H9 (cell line): ENCODE measurements around the gene CD80. TPM values are rescaled to one million over a fixed set of nuclear protein-coding genes. Genes with fewer than 3 reads are reported as not detected.

Source experiments
- DNase-seq: peaks from one replicate; pipeline ENCODE4 v3.0.0-alpha.2; 2017
- H2AFZ ChIP-seq: one replicate; pipeline ENCODE4 v1.6.1; 2013; ENCODE audit warnings: mild to moderate bottlenecking, low read length, control low read depth, moderate library complexity
- H2AK5ac ChIP-seq: 2 replicates; pipeline ENCODE4 v1.6.1; 2013; ENCODE audit warnings: low read length, control low read depth, mixed read lengths; ENCODE audit not compliant: insufficient read length
- H2BK120ac ChIP-seq: one replicate; pipeline ENCODE4 v1.6.1; 2013; ENCODE audit warnings: low read depth, mild to moderate bottlenecking, low read length, control low read depth, inconsistent platforms; ENCODE audit not compliant: poor library complexity, severe bottlenecking
- H2BK12ac ChIP-seq: 2 replicates; pipeline ENCODE4 v1.6.1; 2013; ENCODE audit warnings: low read length, control low read depth, mixed read lengths, low read depth; ENCODE audit not compliant: insufficient read length
- H2BK15ac ChIP-seq: 2 replicates; pipeline ENCODE4 v1.6.1; 2013; ENCODE audit warnings: low read depth, low read length, control low read depth
- H2BK20ac ChIP-seq: one replicate; pipeline ENCODE4 v1.6.1; 2013; ENCODE audit warnings: low read depth, mild to moderate bottlenecking, low read length, control low read depth, inconsistent platforms; ENCODE audit not compliant: poor library complexity, severe bottlenecking
- H2BK5ac ChIP-seq: 2 replicates; pipeline ENCODE4 v1.6.1; 2013; ENCODE audit warnings: low read length, control low read depth, mixed read lengths; ENCODE audit not compliant: insufficient read length
- H3K14ac ChIP-seq: 2 replicates; pipeline ENCODE4 v1.6.1; 2013; ENCODE audit warnings: low read length, control low read depth; ENCODE audit not compliant: insufficient read depth
- H3K18ac ChIP-seq: 2 replicates; pipeline ENCODE4 v1.6.1; 2013; ENCODE audit warnings: low read depth, mild to moderate bottlenecking, mixed read lengths, low read length, control low read depth; ENCODE audit not compliant: insufficient read length
- H3K23ac ChIP-seq: 2 replicates; pipeline ENCODE4 v1.6.1; 2013; ENCODE audit warnings: low read length, control low read depth, mixed read lengths, low read depth; ENCODE audit not compliant: insufficient read length
- H3K23me2 ChIP-seq: 2 replicates; pipeline ENCODE4 v1.6.1; 2013; ENCODE audit warnings: low read depth, mild to moderate bottlenecking, mixed read lengths, low read length, control low read depth; ENCODE audit not compliant: insufficient read length, poor library complexity, severe bottlenecking
- H3K27ac ChIP-seq: 2 replicates; pipeline ENCODE4 v1.5.1; 2013; ENCODE audit warnings: low read length, control low read depth, mixed read lengths, low read depth; ENCODE audit not compliant: insufficient read length
- H3K27me3 ChIP-seq: 2 replicates; pipeline ENCODE4 v1.6.1; 2013; ENCODE audit warnings: low read length, control low read depth, inconsistent platforms; ENCODE audit not compliant: insufficient read depth
- H3K4ac ChIP-seq: 2 replicates; pipeline ENCODE4 v1.6.1; 2013; ENCODE audit warnings: low read depth, mild to moderate bottlenecking, control low read depth, inconsistent platforms, low read length, moderate library complexity
- H3K4me1 ChIP-seq: 2 replicates; pipeline ENCODE4 v1.6.1; 2013; ENCODE audit warnings: low read length, control low read depth, inconsistent platforms; ENCODE audit not compliant: insufficient read depth
- H3K4me2 ChIP-seq: 2 replicates; pipeline ENCODE4 v1.6.1; 2013; ENCODE audit warnings: low read length, control low read depth, mixed read lengths; ENCODE audit not compliant: insufficient read length, insufficient read depth
- H3K56ac ChIP-seq: 2 replicates; pipeline ENCODE4 v1.6.1; 2013; ENCODE audit warnings: low read depth, mild to moderate bottlenecking, mixed read lengths, low read length, control low read depth; ENCODE audit not compliant: insufficient read length
- H3K79me1 ChIP-seq: 2 replicates; pipeline ENCODE4 v1.6.1; 2013; ENCODE audit warnings: low read depth, mild to moderate bottlenecking, moderate library complexity, low read length, control low read depth, inconsistent platforms; ENCODE audit not compliant: insufficient read depth, poor library complexity, severe bottlenecking
- H3K79me2 ChIP-seq: 2 replicates; pipeline ENCODE4 v1.6.1; 2013; ENCODE audit warnings: low read length, control low read depth, inconsistent platforms; ENCODE audit not compliant: insufficient read depth
- H3K9ac ChIP-seq: 2 replicates; pipeline ENCODE4 v1.6.1; 2013; ENCODE audit warnings: low read length, control low read depth, mixed read lengths; ENCODE audit not compliant: insufficient read length; ENCODE audit errors: extremely low read depth
- H3K9me3 ChIP-seq: one replicate; pipeline ENCODE4 v1.6.1; 2013; ENCODE audit warnings: low read depth, low read length, inconsistent platforms; ENCODE audit not compliant: control insufficient read depth
- H3T11ph ChIP-seq: one replicate; pipeline ENCODE4 v1.6.1; 2013; ENCODE audit warnings: mild to moderate bottlenecking, low read length, control low read depth, inconsistent platforms
- H4K20me1 ChIP-seq: one replicate; pipeline ENCODE4 v1.6.1; 2013; ENCODE audit not compliant: control insufficient read depth, insufficient read length, insufficient read depth
- H4K5ac ChIP-seq: 2 replicates; pipeline ENCODE4 v1.6.1; 2013; ENCODE audit warnings: low read depth, mild to moderate bottlenecking, mixed read lengths, low read length, control low read depth; ENCODE audit not compliant: insufficient read length
- H4K8ac ChIP-seq: replicated peaks from 2 replicates; pipeline ENCODE4 v1.6.1; 2013; ENCODE audit warnings: low read length, control low read depth, mixed read lengths, low read depth; ENCODE audit not compliant: insufficient read length
- H4K91ac ChIP-seq: 2 replicates; pipeline ENCODE4 v1.6.1; 2013; ENCODE audit warnings: low read depth, mild to moderate bottlenecking, moderate library complexity, mixed read lengths, low read length, control low read depth; ENCODE audit not compliant: insufficient read length
- H3K27ac Mint-ChIP-seq, 3 experiments: 2 replicates in 2 of 3; 3 replicates in 1 of 3; pipeline ENCODE4 v1.8.0; 2020 to 2021; ENCODE audit warnings: mixed read lengths in 3 of 3, mild to moderate bottlenecking in 1 of 3, moderate library complexity in 1 of 3
- H3K27me3 Mint-ChIP-seq: 2 replicates; pipeline ENCODE4 v1.8.0; 2021; ENCODE audit warnings: low read depth, mild to moderate bottlenecking, moderate library complexity, mixed read lengths
- H3K36me3 Mint-ChIP-seq, 3 experiments: 2 replicates in 2 of 3; 3 replicates in 1 of 3; pipeline ENCODE4 v1.8.0; 2020 to 2021; ENCODE audit warnings: low read depth in 3 of 3, mixed read lengths in 3 of 3; ENCODE audit not compliant: insufficient read depth in 1 of 3
- H3K4me1 Mint-ChIP-seq, 2 experiments: 2 replicates each; pipeline ENCODE4 v1.8.0; 2020; ENCODE audit warnings: mixed read lengths in 2 of 2
- H3K4me3 Mint-ChIP-seq, 2 experiments: 2 replicates in 1 of 2; 3 replicates in 1 of 2; pipeline ENCODE4 v1.8.0; 2020 to 2021; ENCODE audit warnings: mild to moderate bottlenecking in 2 of 2, mixed read lengths in 2 of 2, moderate library complexity in 1 of 2
- H3K9me3 Mint-ChIP-seq, 2 experiments: 2 replicates in 1 of 2; 3 replicates in 1 of 2; pipeline ENCODE4 v1.8.0; 2020; ENCODE audit warnings: mild to moderate bottlenecking in 2 of 2, mixed read lengths in 2 of 2, moderate library complexity in 1 of 2
- WGBS: extraction: QIAGEN DNeasy Blood & Tissue Kit; methylation state at CpG from one replicate; pipeline ENCODE4 v1.1.7; 2013; ENCODE audit warnings: missing lambda C conversion rate, low lambda C conversion rate, mixed read lengths; ENCODE audit not compliant: insufficient read length; ENCODE audit errors: extremely low coverage; 5-methylcytosine and 5-hydroxymethylcytosine counted together
- total RNA-seq: library from RNA; stranded (reverse); gene quantifications from 2 replicates; pipeline ENCODE4 v1.2.1, GENCODE V29; 2021
- TF ChIP-seq, protein P1 (sequence below): fragments of 200-600 bp; sonication (generic); conservative IDR thresholded peaks from 3 replicates; pipeline ENCODE4 v1.8.0; 2021; ENCODE audit warnings: antibody characterized with exemption, mild to moderate bottlenecking

Gene CD80
- total RNA-seq, 1 experiment from 2014 or later, result not detected

DNA sequence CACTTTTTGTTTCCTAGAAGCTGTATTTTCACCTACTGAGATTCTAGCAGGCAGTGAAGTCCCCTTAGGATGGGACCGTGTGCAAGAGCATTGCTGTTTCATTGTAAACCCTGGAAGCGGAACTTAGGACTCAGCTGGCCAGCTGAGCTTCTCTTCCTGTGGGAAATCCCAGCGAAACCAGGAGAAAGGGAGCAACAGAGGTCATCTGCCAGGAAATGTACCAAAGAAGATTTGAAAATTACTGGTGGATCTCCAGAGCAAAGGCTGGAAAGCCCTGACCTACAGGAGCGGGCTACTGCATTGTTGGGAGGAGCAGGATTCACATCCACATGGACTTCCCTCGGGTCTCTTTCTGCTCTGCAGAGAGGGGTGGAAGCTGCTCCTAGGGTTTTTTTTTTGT, 12.3 kb upstream of the CD80 start:
- Histone ChIP-seq H3K9me3 (no peaks in the 10 kb centered on the region), H3K27me3 (no peaks in the 10 kb centered on the region), H2BK15ac (no peak overlapping the region), H2BK5ac (no peak overlapping the region), H3K4me2 (no peak overlapping the region), H2BK120ac (no peak overlapping the region), H3K4me1 (no peaks in the 10 kb centered on the region), H3K23me2 (no peaks in the 10 kb centered on the region), H3K18ac (no peak overlapping the region), H3K56ac (no peak overlapping the region), H2AK5ac (no peak overlapping the region), H2BK20ac (no peak overlapping the region), H4K20me1 (no peaks in the 10 kb centered on the region), H3K14ac (no peak overlapping the region), H4K8ac (no peak overlapping the region), H4K5ac (no peak overlapping the region), H4K91ac (no peak overlapping the region), H2AFZ (no peak overlapping the region), H3K9ac (no peak overlapping the region), H3K23ac (no peak overlapping the region), H2BK12ac (no peak overlapping the region), H3K79me2 (no peaks in the 10 kb centered on the region), H3K4ac (no peak overlapping the region), H3K27ac (no peak overlapping the region), H3K79me1 (no peaks in the 10 kb centered on the region), H3T11ph (no peak overlapping the region)
- no peak for DNase-seq
- no CpG with 5 or more reads among the region's 5 CpGs for WGBS
- peaks cover 0 to 3% of the 10 kb centered on the region in 2 experiments; a peak in 2 of 5 replicates for H3K9me3 Mint-ChIP-seq
- H3K4me1 Mint-ChIP-seq, result 0 out of 4 replicates have a peak, but pooled peaks cover 0 to 3% of the 10 kb centered on the region in 2 experiments
- H3K27ac Mint-ChIP-seq, result no peak overlapping the region
- H3K27me3 Mint-ChIP-seq, result peaks cover 11% of the 10 kb centered on the region
- H3K4me3 Mint-ChIP-seq, result no peak overlapping the region
- H3K36me3 Mint-ChIP-seq, result no peaks in the 10 kb centered on the region
- TF ChIP-seq, protein P1, sequence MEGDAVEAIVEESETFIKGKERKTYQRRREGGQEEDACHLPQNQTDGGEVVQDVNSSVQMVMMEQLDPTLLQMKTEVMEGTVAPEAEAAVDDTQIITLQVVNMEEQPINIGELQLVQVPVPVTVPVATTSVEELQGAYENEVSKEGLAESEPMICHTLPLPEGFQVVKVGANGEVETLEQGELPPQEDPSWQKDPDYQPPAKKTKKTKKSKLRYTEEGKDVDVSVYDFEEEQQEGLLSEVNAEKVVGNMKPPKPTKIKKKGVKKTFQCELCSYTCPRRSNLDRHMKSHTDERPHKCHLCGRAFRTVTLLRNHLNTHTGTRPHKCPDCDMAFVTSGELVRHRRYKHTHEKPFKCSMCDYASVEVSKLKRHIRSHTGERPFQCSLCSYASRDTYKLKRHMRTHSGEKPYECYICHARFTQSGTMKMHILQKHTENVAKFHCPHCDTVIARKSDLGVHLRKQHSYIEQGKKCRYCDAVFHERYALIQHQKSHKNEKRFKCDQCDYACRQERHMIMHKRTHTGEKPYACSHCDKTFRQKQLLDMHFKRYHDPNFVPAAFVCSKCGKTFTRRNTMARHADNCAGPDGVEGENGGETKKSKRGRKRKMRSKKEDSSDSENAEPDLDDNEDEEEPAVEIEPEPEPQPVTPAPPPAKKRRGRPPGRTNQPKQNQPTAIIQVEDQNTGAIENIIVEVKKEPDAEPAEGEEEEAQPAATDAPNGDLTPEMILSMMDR, result no peak
